HepG2 (cell line): ENCODE results near the gene SLC25A11. TPM values are rescaled to one million over a fixed set of nuclear protein-coding genes. Genes with fewer than 3 reads are reported as not detected.

Experiments
- HNF4G ChIP-seq, 2 experiments: sonication (generic) in 1 of 2; formaldehyde crosslinking in 1 of 2; IDR thresholded peaks; 2 replicates each; pipeline versions ENCODE4 v1.4.0 to v1.6.1; 2011 to 2020; ENCODE audit warnings: borderline replicate concordance in 2 of 2, low read depth in 2 of 2, mild to moderate bottlenecking in 2 of 2, low read length in 1 of 2, missing genetic modification reagents in 1 of 2, moderate library complexity in 1 of 2
- PRDM4 ChIP-seq: sonication (generic); formaldehyde crosslinking; IDR thresholded peaks from 2 replicates; pipeline ENCODE4 v1.9.0; 2021; ENCODE audit warnings: missing genetic modification reagents, borderline replicate concordance
- REXO4 ChIP-seq: sonication (generic); formaldehyde crosslinking; IDR thresholded peaks from 2 replicates; pipeline ENCODE4 v1.8.0; 2022; ENCODE audit warnings: missing genetic modification reagents, mild to moderate bottlenecking, borderline replicate concordance
- TFDP2 ChIP-seq: sonication (generic); formaldehyde crosslinking; IDR thresholded peaks from 2 replicates; pipeline ENCODE4 v1.4.0; 2020; ENCODE audit warnings: missing genetic modification reagents
- ZNF264 ChIP-seq: sonication (generic); formaldehyde crosslinking; IDR thresholded peaks from 2 replicates; pipeline ENCODE4 v1.4.0; 2020; ENCODE audit warnings: missing genetic modification reagents
- ZNF350 ChIP-seq: sonication (generic); formaldehyde crosslinking; IDR thresholded peaks from 2 replicates; pipeline ENCODE4 v1.4.0; 2020; ENCODE audit warnings: mild to moderate bottlenecking, low read depth, missing genetic modification reagents, borderline replicate concordance
- ZNF639 ChIP-seq: conservative IDR thresholded peaks from 2 replicates; pipeline ENCODE4 v1.6.1; 2018; ENCODE audit warnings: missing genetic modification reagents
- ZNF646 ChIP-seq: sonication (generic); formaldehyde crosslinking; IDR thresholded peaks from 2 replicates; pipeline ENCODE4 v1.9.0; 2021; ENCODE audit warnings: mild to moderate bottlenecking, missing genetic modification reagents
- ZNF703 ChIP-seq: sonication (generic); formaldehyde crosslinking; IDR thresholded peaks from 2 replicates; pipeline ENCODE4 v1.5.1; 2020; ENCODE audit warnings: missing genetic modification reagents, mild to moderate bottlenecking, moderate library complexity, borderline replicate concordance
- ZNF781 ChIP-seq: sonication (generic); formaldehyde crosslinking; IDR thresholded peaks from 2 replicates; pipeline ENCODE4 v1.5.1; 2020; ENCODE audit warnings: borderline replicate concordance, mild to moderate bottlenecking, missing genetic modification reagents; ENCODE audit errors: not compliant biosample characterization
- polyA plus RNA-seq, 8 experiments: library from polyadenylated mRNA; depleted of rRNA in 3 of 8; stranded (reverse) in 7 of 8; unstranded in 1 of 8; fragments of >200 nt; fragmentation: Illumina TruSeq in 4 of 8; extraction: Trizol in 4 of 8; gene quantifications; 2 replicates each; pipeline versions ENCODE4 v1.2.1 to v1.2.3, GENCODE V29; 2011 to 2016; ENCODE audit warnings: low read depth in 4 of 8, missing spikeins in 1 of 8, mixed read lengths in 1 of 8; ENCODE audit not compliant: insufficient read depth in 1 of 8
- total RNA-seq, 5 experiments: library from RNA; depleted of rRNA; stranded (reverse); fragments of >200 nt; fragmentation: Illumina TruSeq; extraction: Trizol; gene quantifications; 2 replicates each; pipeline ENCODE4 v1.2.3, GENCODE V29; 2016; ENCODE audit warnings: low read depth in 1 of 5
- TF ChIP-seq, protein P1 (sequence below): sonication (generic); formaldehyde crosslinking; IDR thresholded peaks from 2 replicates; pipeline ENCODE4 v1.4.0; 2020; ENCODE audit warnings: mild to moderate bottlenecking, missing genetic modification reagents
- TF ChIP-seq, protein P2 (sequence below): sonication (generic); formaldehyde crosslinking; IDR thresholded peaks from 2 replicates; pipeline ENCODE4 v1.4.0; 2020; ENCODE audit warnings: low read depth, mild to moderate bottlenecking, missing genetic modification reagents

The SLC25A11 gene
- total and polyA plus RNA-seq, 2 of the 13 experiments (the other 11 are each of a cell fraction or from before 2014, with no cell fraction given), result 35.4 to 47.2 TPM

DNA sequence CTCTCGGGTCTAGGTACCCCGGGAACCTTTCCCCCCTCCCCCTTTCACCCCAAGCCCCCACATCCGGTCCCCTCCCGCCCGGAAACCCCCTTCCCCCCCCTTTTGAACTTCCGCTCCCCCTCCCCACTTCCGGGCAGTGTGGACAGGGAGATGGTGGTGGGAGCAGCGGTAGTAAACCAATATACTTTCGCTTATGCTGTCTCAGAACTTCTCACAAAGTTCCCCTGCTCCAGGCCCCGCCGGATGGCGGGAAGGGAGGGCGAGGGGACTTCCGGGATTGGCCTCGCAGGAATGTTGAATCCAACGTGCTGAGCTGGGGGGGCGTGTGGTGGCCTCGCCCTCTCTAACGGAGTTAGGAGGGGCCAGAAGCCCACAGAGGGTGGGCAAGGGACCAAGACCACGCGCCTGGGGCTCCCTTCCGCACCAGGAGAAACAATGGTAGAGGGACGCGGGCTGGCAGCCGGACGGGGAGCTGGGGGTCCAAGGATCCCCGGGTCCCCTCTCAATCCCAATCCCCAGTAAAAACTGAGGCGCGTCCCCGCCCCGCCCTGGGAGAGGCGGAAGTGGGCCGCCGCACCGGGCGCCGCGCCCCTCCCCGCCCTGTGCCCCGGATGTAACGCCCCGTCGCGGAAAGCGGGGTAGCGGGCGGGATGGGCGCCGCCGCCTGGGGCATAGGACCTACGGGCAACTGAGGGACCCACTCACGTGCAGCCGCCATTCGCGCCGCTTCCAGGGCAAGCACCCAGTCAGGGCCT is 7.7 kb upstream of the SLC25A11 start (continued):
- TF ChIP-seq PRDM4 (CRISPR knock-in tag) (no peak), ZNF646 (CRISPR knock-in tag) (no peak), REXO4 (CRISPR knock-in tag) (no peak), HNF4G (IDR thresholded peaks at IDR 0.05; ENCODE audit: borderline replicate concordance, low read depth, low read length) (no peak), HNF4G (CRISPR knock-in tag; IDR thresholded peaks at IDR 0.05; ENCODE audit: borderline replicate concordance, low read depth) (no peak), ZNF350 (CRISPR knock-in tag) (peak; percentile 35; the same call in 1 of the 2 replicates), ZNF703 (CRISPR knock-in tag) (no peak), ZNF264 (CRISPR knock-in tag) (no peak), ZNF639 (CRISPR knock-in tag) (peak; percentile 36; the same call in 1 of the 2 replicates), TFDP2 (CRISPR knock-in tag) (no peak), ZNF781 (CRISPR knock-in tag) (no peak)
- TF ChIP-seq, protein P1, sequence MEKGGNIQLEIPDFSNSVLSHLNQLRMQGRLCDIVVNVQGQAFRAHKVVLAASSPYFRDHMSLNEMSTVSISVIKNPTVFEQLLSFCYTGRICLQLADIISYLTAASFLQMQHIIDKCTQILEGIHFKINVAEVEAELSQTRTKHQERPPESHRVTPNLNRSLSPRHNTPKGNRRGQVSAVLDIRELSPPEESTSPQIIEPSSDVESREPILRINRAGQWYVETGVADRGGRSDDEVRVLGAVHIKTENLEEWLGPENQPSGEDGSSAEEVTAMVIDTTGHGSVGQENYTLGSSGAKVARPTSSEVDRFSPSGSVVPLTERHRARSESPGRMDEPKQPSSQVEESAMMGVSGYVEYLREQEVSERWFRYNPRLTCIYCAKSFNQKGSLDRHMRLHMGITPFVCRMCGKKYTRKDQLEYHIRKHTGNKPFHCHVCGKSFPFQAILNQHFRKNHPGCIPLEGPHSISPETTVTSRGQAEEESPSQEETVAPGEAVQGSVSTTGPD, result no peak
- TF ChIP-seq, protein P2, sequence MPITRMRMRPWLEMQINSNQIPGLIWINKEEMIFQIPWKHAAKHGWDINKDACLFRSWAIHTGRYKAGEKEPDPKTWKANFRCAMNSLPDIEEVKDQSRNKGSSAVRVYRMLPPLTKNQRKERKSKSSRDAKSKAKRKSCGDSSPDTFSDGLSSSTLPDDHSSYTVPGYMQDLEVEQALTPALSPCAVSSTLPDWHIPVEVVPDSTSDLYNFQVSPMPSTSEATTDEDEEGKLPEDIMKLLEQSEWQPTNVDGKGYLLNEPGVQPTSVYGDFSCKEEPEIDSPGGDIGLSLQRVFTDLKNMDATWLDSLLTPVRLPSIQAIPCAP, result no peak
